Naive thymus-derived CD8-positive, alpha-beta T cell (primary cell): ENCODE data around the gene CD34. TPM values are rescaled to one million over a fixed set of nuclear protein-coding genes. Genes with fewer than 3 reads are reported as not detected.
"Not testable (repeated sequence)": the region's sequence is repeated elsewhere in the genome, so short reads cannot be mapped to it uniquely, and the experiment has no call there.

Experiments used
- ATAC-seq, 2 donors: fragments of 150-1000 bp; cut with Tn5 transposase in 1 of 2; sonication (Bioruptor Pico), chemical (Tn5 transposase) in 1 of 2; 1 replicate in 1 of 2; 2 replicates in 1 of 2; pipeline ENCODE4 v1.10.0; 2021; ENCODE audit warnings: mild to moderate bottlenecking in 2 of 2, moderate library complexity in 2 of 2
- POLR2A ChIA-PET: fragments of 350-600 bp; sonication (Branson Sonifier 250); formaldehyde crosslinking; loops from one replicate; lab custom pipeline; 2021; ENCODE audit warnings: antibody characterized with exemption; lab: Charles Lee
- DNase-seq, 10 donors: peaks; one replicate each; pipeline versions ENCODE4 v3.0.0 to v3.0.0-alpha.2; 2020 to 2022
- H3K27ac Mint-ChIP-seq, 10 donors: one replicate each; pipeline ENCODE4 v1.8.0; 2020 to 2022; ENCODE audit warnings: mild to moderate bottlenecking in 10 of 10, mixed read lengths in 10 of 10, moderate library complexity in 4 of 10, inconsistent platforms in 1 of 10
- H3K27me3 Mint-ChIP-seq, 5 donors: one replicate each; pipeline ENCODE4 v1.8.0; 2021 to 2022; ENCODE audit warnings: mixed read lengths in 5 of 5
- H3K36me3 Mint-ChIP-seq, 3 donors: one replicate each; pipeline ENCODE4 v1.8.0; 2020 to 2022; ENCODE audit warnings: mixed read lengths in 3 of 3, mild to moderate bottlenecking in 2 of 3, inconsistent platforms in 1 of 3
- H3K4me1 Mint-ChIP-seq, 4 donors: one replicate each; pipeline ENCODE4 v1.8.0; 2021 to 2022; ENCODE audit warnings: mixed read lengths in 4 of 4
- H3K4me3 Mint-ChIP-seq, 10 donors: one replicate each; pipeline ENCODE4 v1.8.0; 2020 to 2022; ENCODE audit warnings: mild to moderate bottlenecking in 10 of 10, mixed read lengths in 10 of 10, moderate library complexity in 6 of 10, inconsistent platforms in 1 of 10
- H3K9me3 Mint-ChIP-seq, 9 donors: one replicate each; pipeline ENCODE4 v1.8.0; 2020 to 2022; ENCODE audit warnings: mixed read lengths in 9 of 9, mild to moderate bottlenecking in 3 of 9, inconsistent platforms in 1 of 9, moderate library complexity in 1 of 9
- polyA plus RNA-seq, 3 donors: library from polyadenylated mRNA; unstranded; fragments of 300-500 nt; fragmentation: Illumina TruSeq; gene quantifications; one replicate each; pipeline ENCODE4 v1.2.3, GENCODE V29; 2021
- total RNA-seq, 8 experiments: library from RNA in 2 of 8; stranded (reverse) in 2 of 8; gene quantifications; one replicate each; pipeline ENCODE4 v1.2.3 and lab custom pipeline; 2021 to 2026

Gene CD34
- total and polyA plus RNA-seq, 5 experiments from 2014 or later = not detected

GRCh38 chr1:207948536-207949250, 37.8 kb upstream of the CD34 start:
- Mint-ChIP-seq H3K4me1 (no peaks in the 10 kb centered on the region), H3K36me3 (no peaks in the 10 kb centered on the region), H3K4me3 (no peak overlapping the region), H3K27ac (no peak overlapping the region), H3K27me3 (peaks cover 0 to 7% (median 3%) of the 10 kb centered on the region in 5 donors), H3K9me3 (no peaks in the 10 kb centered on the region)
- ATAC-seq (no peak), DNase-seq (no peak)
- POLR2A ChIA-PET = no interaction called here

DNA sequence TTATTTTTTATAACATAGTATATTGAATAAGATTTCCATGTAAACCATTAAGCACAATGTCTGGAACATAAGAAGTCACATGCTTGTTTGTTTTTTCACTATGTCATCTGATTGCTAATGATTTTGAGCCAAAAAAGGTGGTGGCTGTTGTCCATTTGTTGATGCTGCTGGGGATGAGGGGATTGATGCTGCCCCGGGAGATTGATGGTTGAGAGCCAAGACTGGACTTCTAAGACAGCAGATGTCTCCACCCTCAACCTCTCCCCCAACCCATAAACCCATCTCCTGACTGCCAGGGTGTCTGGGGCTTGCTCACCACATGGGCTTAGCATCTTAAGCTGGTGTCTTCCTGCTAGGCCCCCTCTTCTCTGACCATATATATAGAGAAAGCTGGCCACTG, 35.8 kb upstream of the CD34 start:
- POLR2A ChIA-PET = no interaction called here

DNA sequence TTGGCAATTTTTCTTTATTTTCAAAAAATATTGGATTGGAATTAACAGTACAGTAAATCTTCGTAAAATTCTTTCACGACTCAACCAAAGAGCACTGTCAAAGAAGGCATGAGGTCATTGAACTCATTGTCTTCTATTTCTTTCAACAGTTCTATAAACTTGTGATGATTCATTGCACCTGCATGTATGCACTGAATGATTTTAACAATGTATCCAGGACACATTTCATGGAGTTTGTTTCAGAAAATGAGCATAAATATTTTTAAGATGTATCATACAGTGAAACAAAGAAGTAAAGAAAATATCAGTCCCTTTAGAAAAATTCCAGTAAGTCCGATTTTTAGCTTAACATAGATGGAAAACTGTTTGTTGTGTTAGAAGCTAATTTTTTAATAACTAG, 33.6 kb upstream of the CD34 start:
- no peak for ATAC-seq
- POLR2A ChIA-PET = interaction anchor here (1.0 kb wide), 1 partner anchor 14 kb away, joined by 3 read pairs; no protein-coding TSS in a partner anchor
- H3K9me3 Mint-ChIP-seq = no peaks in the 10 kb centered on the region

More for the DNA sequence above, 35.8 kb upstream of the CD34 start:
- no peaks in the 10 kb centered on the region for H3K36me3 Mint-ChIP-seq
- H3K4me1 Mint-ChIP-seq = no peaks in the 10 kb centered on the region
- DNase-seq = no peak
- H3K4me3 Mint-ChIP-seq = no peak overlapping the region
- ATAC-seq = no peak
- no peak overlapping the region for H3K27ac Mint-ChIP-seq
- H3K27me3 Mint-ChIP-seq = peaks cover 4 to 11% (median 7%) of the 10 kb centered on the region in 5 donors
- H3K9me3 Mint-ChIP-seq = no peaks in the 10 kb centered on the region

DNA sequence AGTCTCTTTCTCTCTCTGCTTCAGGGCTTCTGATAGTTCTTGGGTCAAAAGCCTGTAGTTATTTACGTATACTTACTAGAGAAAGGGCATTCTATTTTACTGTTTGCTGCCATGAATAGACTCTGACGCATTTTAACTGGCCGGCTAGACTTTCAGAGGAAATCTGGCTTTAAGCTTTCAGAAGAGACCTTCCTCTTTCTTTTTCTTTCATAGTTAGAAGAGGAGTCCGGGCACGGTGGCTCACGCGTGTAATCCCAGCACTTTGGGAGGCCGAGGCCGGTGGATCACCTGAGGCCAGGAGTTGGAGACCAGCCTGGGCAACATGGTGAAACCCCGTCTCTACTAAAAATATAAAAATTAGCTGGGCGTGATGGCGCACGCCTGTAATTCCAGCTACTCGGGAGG, 31.4 kb upstream of the CD34 start:
- peaks cover 12 to 42% (median 16%) of the 10 kb centered on the region in 5 donors for H3K27me3 Mint-ChIP-seq
- H3K4me1 Mint-ChIP-seq, H3K9me3 Mint-ChIP-seq, DNase-seq, H3K36me3 Mint-ChIP-seq, H3K27ac Mint-ChIP-seq, ATAC-seq, H3K4me3 Mint-ChIP-seq, POLR2A ChIA-PET: not testable (repeated sequence)

More for the DNA sequence above, 33.6 kb upstream of the CD34 start:
- H3K36me3 Mint-ChIP-seq = no peaks in the 10 kb centered on the region
- H3K4me1 Mint-ChIP-seq = no peaks in the 10 kb centered on the region
- no peak for DNase-seq
- H3K27me3 Mint-ChIP-seq = peaks cover 8 to 24% (median 13%) of the 10 kb centered on the region in 5 donors
- no peak overlapping the region for H3K27ac Mint-ChIP-seq
- H3K4me3 Mint-ChIP-seq = no peak overlapping the region

DNA sequence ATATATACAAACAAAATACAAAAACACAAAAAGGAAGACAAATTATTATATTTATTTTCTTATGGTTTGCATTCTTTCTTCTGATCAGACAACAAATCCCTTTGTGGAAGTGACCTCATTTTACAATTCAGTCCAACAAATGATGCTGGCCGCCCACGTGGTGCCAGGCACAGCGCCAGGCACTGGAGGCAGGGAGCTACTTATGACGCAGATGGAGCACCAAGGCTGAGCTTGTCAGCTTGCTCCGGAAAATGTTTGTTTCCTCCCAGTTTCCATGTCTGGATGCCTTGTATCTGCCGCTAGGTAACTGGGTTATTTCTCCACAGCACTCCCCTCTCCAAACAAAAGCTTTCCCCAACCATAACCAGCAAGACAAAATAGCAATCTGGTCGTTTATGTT, 30.7 kb upstream of the CD34 start:
- POLR2A ChIA-PET = no interaction called here
- H3K27me3 Mint-ChIP-seq = peaks cover 12 to 47% (median 16%) of the 10 kb centered on the region in 5 donors
- no peaks in the 10 kb centered on the region for H3K9me3 Mint-ChIP-seq
- no peak overlapping the region for H3K27ac Mint-ChIP-seq
- no peaks in the 10 kb centered on the region for H3K4me1 Mint-ChIP-seq
- no peak overlapping the region for H3K4me3 Mint-ChIP-seq
- no peaks in the 10 kb centered on the region for H3K36me3 Mint-ChIP-seq
- DNase-seq (no peak), ATAC-seq (no peak)

- Mint-ChIP-seq H3K27ac (no peak overlapping the region), H3K27me3 (peaks cover 10 to 47% (median 16%) of the 10 kb centered on the region in 5 donors), H3K4me3 (no peak overlapping the region), H3K9me3 (peaks cover 0 to 14% (median 6%) of the 10 kb centered on the region in 9 donors), H3K4me1 (no peaks in the 10 kb centered on the region), H3K36me3 (peaks cover 0 to 5% (median 3%) of the 10 kb centered on the region in 3 donors)
- ATAC-seq (no peak), DNase-seq (no peak)
- POLR2A ChIA-PET = no interaction called here
Measured at GRCh38 chr1:207938016-207938415, 27.1 kb upstream of the CD34 start.

DNA sequence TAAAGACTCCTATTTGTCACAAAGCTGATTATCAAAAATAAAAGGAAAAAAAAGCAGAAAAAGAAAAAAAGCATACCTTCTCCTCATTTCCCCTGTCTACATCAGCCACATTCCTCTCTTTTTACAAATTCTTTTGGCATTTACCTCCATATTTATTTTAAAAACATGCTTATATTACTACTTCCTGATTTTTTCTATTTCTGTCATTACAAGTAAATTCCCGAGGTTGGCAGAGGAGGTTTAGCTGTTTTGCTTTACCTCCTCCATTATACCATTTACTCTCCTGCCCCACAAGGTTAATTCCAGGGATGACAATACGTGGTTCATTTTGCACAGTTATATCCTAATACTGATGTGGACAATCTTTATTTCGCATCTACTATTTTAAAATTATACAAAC, 26.3 kb upstream of the CD34 start:
- no peak overlapping the region for H3K4me3 Mint-ChIP-seq
- ATAC-seq (no peak), DNase-seq (no peak)
- POLR2A ChIA-PET = no interaction called here
- no peaks in the 10 kb centered on the region for H3K4me1 Mint-ChIP-seq
- H3K27ac Mint-ChIP-seq = no peak overlapping the region
- peaks cover 0 to 5% (median 3%) of the 10 kb centered on the region in 3 donors for H3K36me3 Mint-ChIP-seq
- H3K9me3 Mint-ChIP-seq = peaks cover 0 to 14% (median 6%) of the 10 kb centered on the region in 9 donors
- H3K27me3 Mint-ChIP-seq = peaks cover 9 to 43% (median 14%) of the 10 kb centered on the region in 5 donors

DNA sequence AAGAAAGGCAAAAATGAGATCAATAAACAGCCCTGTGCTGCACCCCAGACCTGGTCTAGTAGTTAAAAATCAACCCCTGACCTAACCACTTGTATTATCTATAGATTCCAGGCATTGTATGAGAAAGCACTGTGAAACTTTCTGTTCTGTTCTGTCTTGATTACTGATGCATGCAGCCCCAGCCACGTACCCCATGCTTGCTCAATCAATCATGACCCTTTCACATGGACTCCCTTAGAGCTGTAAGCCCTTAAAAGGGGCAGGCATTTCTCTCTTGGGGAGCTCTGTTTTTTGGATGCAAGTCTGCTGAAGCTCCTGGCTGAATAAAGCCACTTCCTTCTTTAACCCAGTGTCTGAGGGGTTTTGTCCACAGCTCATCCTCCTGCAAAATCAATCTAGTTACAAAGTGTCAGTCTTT, 24.2 kb upstream of the CD34 start:
- H3K9me3 Mint-ChIP-seq = peaks cover 0 to 26% (median 6%) of the 10 kb centered on the region in 9 donors
- POLR2A ChIA-PET = no interaction called here
- no peak overlapping the region for H3K27ac Mint-ChIP-seq
- no peak for ATAC-seq
- peaks cover 0 to 5% (median 3%) of the 10 kb centered on the region in 3 donors for H3K36me3 Mint-ChIP-seq
- no peak overlapping the region for H3K4me3 Mint-ChIP-seq
- no peaks in the 10 kb centered on the region for H3K4me1 Mint-ChIP-seq
- no peak for DNase-seq
- H3K27me3 Mint-ChIP-seq = peaks cover 4 to 29% (median 10%) of the 10 kb centered on the region in 5 donors

DNA sequence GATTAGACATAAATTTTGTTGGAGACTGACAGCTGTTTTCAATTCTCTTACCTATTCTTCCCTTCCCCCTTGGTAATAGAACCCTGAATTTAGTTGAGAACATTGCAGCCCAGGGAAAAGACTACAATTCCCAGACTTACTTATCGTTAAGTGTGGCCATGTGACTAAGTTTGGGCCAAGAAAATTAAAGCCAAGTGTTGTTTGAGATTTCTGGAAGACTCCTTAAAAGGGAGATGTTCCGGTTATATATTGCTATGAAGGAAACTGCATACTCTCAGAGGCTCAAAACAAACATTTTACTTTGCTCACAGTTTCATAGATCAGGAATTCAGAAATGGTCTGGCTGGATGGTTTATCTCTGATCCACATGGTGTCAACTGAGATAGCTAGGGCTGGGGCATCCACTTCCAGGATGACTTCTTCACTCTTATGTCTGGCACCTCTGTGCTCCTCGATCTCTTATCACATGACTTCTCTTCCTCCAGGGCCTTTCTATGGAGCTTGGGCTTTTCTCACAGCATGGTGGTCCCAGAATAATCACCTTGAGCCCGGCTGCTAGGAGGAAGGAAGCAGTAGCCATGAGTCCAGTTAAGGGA, 22.4 kb upstream of the CD34 start:
- Mint-ChIP-seq H3K27ac (no peak overlapping the region), H3K36me3 (peaks cover 0 to 5% (median 3%) of the 10 kb centered on the region in 3 donors), H3K4me3 (no peak overlapping the region), H3K27me3 (peaks cover 3 to 10% (median 4%) of the 10 kb centered on the region in 5 donors), H3K4me1 (no peaks in the 10 kb centered on the region), H3K9me3 (peaks cover 0 to 26% (median 6%) of the 10 kb centered on the region in 9 donors)
- ATAC-seq = no peak
- POLR2A ChIA-PET = no interaction called here
- no peak for DNase-seq

- Mint-ChIP-seq H3K9me3 (peaks cover 0 to 12% (median 0%) of the 10 kb centered on the region in 9 donors), H3K4me1 (no peaks in the 10 kb centered on the region), H3K36me3 (no peaks in the 10 kb centered on the region), H3K4me3 (no peak overlapping the region), H3K27me3 (peaks cover 3 to 31% (median 13%) of the 10 kb centered on the region in 5 donors), H3K27ac (no peak overlapping the region)
- POLR2A ChIA-PET = interaction anchor here (0.6 kb wide), 1 partner anchor 318 kb away, joined by 3 read pairs; no protein-coding TSS in a partner anchor
- ATAC-seq = no peak
- no peak for DNase-seq
Measured at GRCh38 chr1:207926984-207927383, 16.1 kb upstream of the CD34 start.

GRCh38 chr1:207925969-207926368, 15.0 kb upstream of the CD34 start:
- H3K27ac Mint-ChIP-seq, POLR2A ChIA-PET: not testable (repeated sequence)

DNA sequence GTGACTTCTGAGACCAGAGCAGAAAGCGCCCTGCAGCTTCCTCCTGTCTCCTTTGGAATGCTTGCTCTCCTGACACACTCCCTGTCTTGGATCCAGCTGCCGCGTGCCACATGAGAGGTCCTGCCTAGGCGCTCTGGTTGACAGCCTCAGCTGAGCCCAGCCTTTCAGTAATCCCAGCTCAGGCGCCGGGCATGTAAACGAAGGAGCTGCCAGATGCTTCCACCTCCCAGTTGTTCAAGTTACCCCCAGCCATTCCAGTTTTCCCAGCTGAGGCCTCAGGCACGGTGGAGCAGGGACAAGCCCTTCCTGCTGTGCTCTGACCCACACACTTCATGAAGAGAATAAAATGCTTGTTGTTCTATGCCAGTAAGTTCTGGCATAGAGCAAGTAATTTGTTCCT, 14.3 kb upstream of the CD34 start:
- ATAC-seq = no peak
- peaks cover 13 to 35% (median 19%) of the 10 kb centered on the region in 5 donors for H3K27me3 Mint-ChIP-seq
- no peak overlapping the region for H3K27ac Mint-ChIP-seq
- POLR2A ChIA-PET = no interaction called here
- DNase-seq = no peak
- H3K9me3 Mint-ChIP-seq = peaks cover 0 to 1% (median 0%) of the 10 kb centered on the region in 9 donors
- H3K4me3 Mint-ChIP-seq = no peak overlapping the region
- H3K4me1 Mint-ChIP-seq = no peaks in the 10 kb centered on the region
- no peaks in the 10 kb centered on the region for H3K36me3 Mint-ChIP-seq

More at GRCh38 chr1:207925969-207926368, 15.0 kb upstream of the CD34 start:
- ATAC-seq, H3K4me3 Mint-ChIP-seq, H3K36me3 Mint-ChIP-seq, DNase-seq, H3K9me3 Mint-ChIP-seq, H3K4me1 Mint-ChIP-seq: not testable (repeated sequence)
- H3K27me3 Mint-ChIP-seq = peaks cover 11 to 36% (median 17%) of the 10 kb centered on the region in 5 donors

DNA sequence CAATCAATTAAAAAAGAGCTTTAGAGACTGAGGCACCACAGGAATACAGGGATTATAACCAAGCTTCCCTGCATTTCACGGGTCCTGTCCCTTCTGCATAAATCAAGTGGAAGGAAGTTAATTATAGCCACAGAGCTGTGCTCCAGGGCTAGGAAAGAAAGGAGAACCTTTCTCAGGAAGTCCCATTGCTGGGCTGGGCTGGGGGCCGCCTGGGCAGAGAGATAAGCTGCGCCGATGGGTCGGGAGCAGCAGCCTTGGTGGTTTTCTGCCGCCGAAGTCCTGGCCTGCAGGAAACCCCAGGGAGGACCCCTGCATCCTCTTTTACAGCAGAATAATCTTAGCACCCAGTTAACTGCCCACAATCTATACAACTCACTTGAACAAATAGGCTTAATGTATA, 12.6 kb upstream of the CD34 start:
- Mint-ChIP-seq H3K9me3 (no peaks in the 10 kb centered on the region), H3K4me3 (no peak overlapping the region), H3K36me3 (no peaks in the 10 kb centered on the region), H3K27ac (no peak overlapping the region), H3K27me3 (peaks cover 14 to 32% (median 19%) of the 10 kb centered on the region in 5 donors), H3K4me1 (peaks cover 0 to 1% (median 0%) of the 10 kb centered on the region in 4 donors)
- no peak for ATAC-seq
- no peak for DNase-seq
- POLR2A ChIA-PET = no interaction called here
